Measurements from ENCODE around the gene BICC1. TPM values are rescaled to one million over a fixed set of nuclear protein-coding genes. Genes with fewer than 3 reads are reported as not detected.

The BICC1 gene
- total and polyA plus RNA-seq, 2 of the 8 experiments (the other 6 are each of a cell fraction or from before 2014, with no cell fraction given) = 0.20 to 0.73 TPM

- H3K79me1 ChIP-seq (ENCODE audit: low read depth, low read length) = no peaks in the 10 kb centered on the region
- no peak overlapping the region for H3K27ac ChIP-seq (ENCODE audit: low read depth, low read length)
- no peaks in the 10 kb centered on the region for H3K79me2 ChIP-seq (ENCODE audit: control insufficient read depth in 1 of 2, insufficient read depth in 2 of 2, low read length in 2 of 2)
- H3K23ac ChIP-seq (ENCODE audit: insufficient read length) = no peak overlapping the region
- no peak overlapping the region for H2BK120ac ChIP-seq (replicated peaks; ENCODE audit: low read depth, low read length)
- POLR2A ChIA-PET (ENCODE audit: partially characterized antibody) = no interaction called here
- no peak overlapping the region for H3K56ac ChIP-seq (replicated peaks; ENCODE audit: insufficient read length, low read depth, low read length)
- WGBS, 2 experiments (ENCODE audit: extremely low coverage in 1 of 2, insufficient coverage in 1 of 2, insufficient read length in 1 of 2, insufficient replicate concordance in 2 of 2, low coverage in 1 of 2, low lambda C conversion rate in 2 of 2, missing lambda C conversion rate in 1 of 2) = 95% methylated on average over 2 of the region's 3 CpGs; no CpG with 5 or more reads in 1 of the 2 experiments
- no peak for DNase-seq (ENCODE audit: low read depth in 1 of 2, low spot score in 2 of 2)
- no peak overlapping the region for H4K8ac ChIP-seq (ENCODE audit: extremely low read depth, insufficient read depth, low read length)
- no peak overlapping the region for H2BK12ac ChIP-seq (ENCODE audit: low read depth, low read length)
- H3K4ac ChIP-seq (replicated peaks; ENCODE audit: insufficient read length, low read depth, low read length) = no peak overlapping the region
- H4K91ac ChIP-seq (replicated peaks; ENCODE audit: insufficient read length, low read length) = no peak overlapping the region
- H2BK20ac ChIP-seq (ENCODE audit: low read length) = no peak overlapping the region
- no peaks in the 10 kb centered on the region for H4K20me1 ChIP-seq (replicated peaks in 1 of 2; ENCODE audit: control insufficient read depth in 1 of 2, insufficient read depth in 2 of 2, low read length in 2 of 2)
- no peaks in the 10 kb centered on the region; a peak in 1 of 4 replicates for H3K9me3 ChIP-seq (ENCODE audit: insufficient read depth in 2 of 2, low read depth in 1 of 2, low read length in 1 of 2)
- TF ChIP-seq USF2 (IDR thresholded peaks at IDR 0.05; ENCODE audit: low read length) (no peak), MAFK (IDR thresholded peaks at IDR 0.05; ENCODE audit: low read depth, low read length) (no peak), EZH2 (IDR thresholded peaks at IDR 0.05; ENCODE audit: low read depth, low read length, severe bottlenecking) (no peak), CTBP2 (IDR thresholded peaks at IDR 0.05; ENCODE audit: borderline replicate concordance, insufficient read depth, insufficient read length, low read length) (no peak), CHD1 (IDR thresholded peaks at IDR 0.05; ENCODE audit: low read depth, low read length) (no peak), POLR2A (IDR thresholded peaks at IDR 0.05; ENCODE audit: control extremely low read depth in 1 of 2, low read depth in 2 of 2, low read length in 2 of 2) (no peak), ATF2 (IDR thresholded peaks at IDR 0.05; ENCODE audit: low read length) (no peak)
- H2BK5ac ChIP-seq (ENCODE audit: low read depth, low read length) = no peak overlapping the region
- no peak overlapping the region for H3K4me2 ChIP-seq (ENCODE audit: insufficient read depth in 1 of 2, low read depth in 2 of 2, low read length in 2 of 2)
- no peaks in the 10 kb centered on the region for H3K27me3 ChIP-seq (replicated peaks in 1 of 4; ENCODE audit: control insufficient read depth in 3 of 4, extremely low read depth in 1 of 4, insufficient read depth in 3 of 4, low read length in 3 of 4)
- no peak overlapping the region for H2BK15ac ChIP-seq (ENCODE audit: low read length)
- H3K14ac ChIP-seq (ENCODE audit: insufficient read length) = no peak overlapping the region
- no peak overlapping the region for H3K4me3 ChIP-seq (ENCODE audit: extremely low read depth in 1 of 4, insufficient read depth in 2 of 4, low read depth in 3 of 4, low read length in 4 of 4)
- H3K36me3 ChIP-seq (ENCODE audit: control insufficient read depth in 2 of 4, insufficient read depth in 4 of 4, low read length in 3 of 4) = no peaks in the 10 kb centered on the region
- FAIRE-seq = no peak
- H3K9ac ChIP-seq (replicated peaks in 1 of 4; ENCODE audit: extremely low read depth in 1 of 4, low read depth in 3 of 4, low read length in 3 of 4) = no peak overlapping the region
- no peaks in the 10 kb centered on the region for H3K23me2 ChIP-seq (ENCODE audit: low read depth, low read length)
- no peak overlapping the region for H4K5ac ChIP-seq (ENCODE audit: insufficient read length, low read depth, low read length)
- CTCF ChIA-PET (ENCODE audit: partially characterized antibody) = interaction anchor here (0.7 to 1.2 kb wide), 3 partner anchors 31 to 90 kb away, joined by 3 read pairs; no protein-coding TSS in a partner anchor
- H2AK5ac ChIP-seq (ENCODE audit: low read depth, low read length) = no peak overlapping the region
- H3K4me1 ChIP-seq (replicated peaks in 1 of 4; ENCODE audit: control insufficient read depth in 3 of 4, insufficient read depth in 4 of 4, low read length in 3 of 4) = peaks cover 0 to 4% (median 2%) of the 10 kb centered on the region in 4 experiments; a peak in 2 of 7 replicates
- H2AFZ ChIP-seq (ENCODE audit: low read length) = no peak overlapping the region
- H3K18ac ChIP-seq (ENCODE audit: extremely low read depth, low read length) = no peak overlapping the region
Measured at GRCh38 chr10:58697691-58698090, 185.0 kb downstream of the BICC1 start.
